ENCODE measurements around the gene HSD17B12. TPM values are rescaled to one million over a fixed set of nuclear protein-coding genes. Genes with fewer than 3 reads are reported as not detected.

Gene HSD17B12
- polyA plus RNA-seq, 1 donor from 2014 or later = 58.8 TPM

DNA sequence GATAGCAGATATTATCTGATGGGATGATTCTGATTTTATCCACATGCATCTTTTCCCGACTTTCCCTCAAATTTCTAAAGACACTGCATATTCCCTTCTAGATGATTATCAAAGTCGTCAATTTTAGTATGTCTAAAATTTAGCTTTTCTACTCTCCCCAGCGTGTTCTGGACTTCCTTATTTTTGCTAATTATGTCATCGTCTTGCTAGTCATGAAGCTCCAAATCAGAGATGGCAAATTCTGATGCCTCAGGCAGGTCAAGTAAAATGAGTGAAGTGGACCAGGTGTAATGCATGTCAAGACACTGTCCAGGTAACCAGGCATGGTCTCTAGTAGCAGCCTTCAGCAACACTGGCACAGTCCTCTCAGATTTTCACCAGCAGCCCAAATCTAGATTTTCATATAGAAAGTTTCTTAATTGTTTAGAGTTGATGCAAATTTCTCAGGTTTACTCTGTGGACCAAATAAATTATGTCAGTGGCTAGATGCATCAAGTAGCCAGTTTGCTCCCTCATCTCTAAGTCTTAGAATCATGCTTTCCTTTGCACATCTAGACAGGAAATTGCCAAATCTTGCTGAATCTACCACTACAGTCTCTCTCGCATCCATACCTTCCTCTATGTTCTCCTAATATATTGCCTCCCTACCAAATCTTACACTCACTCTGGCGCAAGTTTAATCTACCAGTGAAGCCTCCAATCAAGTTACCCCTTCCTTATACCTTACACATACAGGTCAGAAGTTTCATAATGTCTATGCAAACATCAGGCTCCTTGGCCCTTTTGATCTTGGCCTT lies 10.6 kb downstream of the HSD17B12 start:
- Histone ChIP-seq H3K36me3 (ENCODE audit: insufficient read depth, low read length) (no peaks in the 10 kb centered on the region), H3K79me2 (replicated peaks; ENCODE audit: insufficient read depth, low read length) (peaks cover 12% of the 10 kb centered on the region), H3K9me2 (ENCODE audit: insufficient read depth, low read length) (no peaks in the 10 kb centered on the region), H3K27me3 (ENCODE audit: insufficient read depth, low read depth, low read length) (no peaks in the 10 kb centered on the region), H3K27ac (ENCODE audit: low read length) (no peak overlapping the region), H3K9me3 (ENCODE audit: low read length) (no peaks in the 10 kb centered on the region), H4K20me1 (ENCODE audit: insufficient read depth) (no peaks in the 10 kb centered on the region), H3K4me2 (ENCODE audit: low read length) (no peak overlapping the region), H3K4me3 (ENCODE audit: low read length) (no peak overlapping the region), H3K9ac (ENCODE audit: low read length) (no peak overlapping the region), H2AFZ (ENCODE audit: low read depth, low read length) (no peak overlapping the region), H3F3A (ENCODE audit: insufficient read depth, low read length, poor library complexity, severe bottlenecking) (no peaks in the 10 kb centered on the region)
- TF ChIP-seq RAD21 (conservative IDR thresholded peaks at IDR 0.05) (no peak), SMC3 (conservative IDR thresholded peaks at IDR 0.05; ENCODE audit: poor library complexity) (no peak), MXI1 (conservative IDR thresholded peaks at IDR 0.05; ENCODE audit: poor library complexity, severe bottlenecking) (no peak), EP300 (conservative IDR thresholded peaks at IDR 0.05; ENCODE audit: poor library complexity, severe bottlenecking) (no peak), EZH2 (IDR thresholded peaks at IDR 0.05; ENCODE audit: borderline replicate concordance, insufficient read depth, low read length, poor library complexity, severe bottlenecking) (no peak), POLR2AphosphoS5 (IDR thresholded peaks at IDR 0.05) (no peak)
- TF ChIP-seq, protein P1, sequence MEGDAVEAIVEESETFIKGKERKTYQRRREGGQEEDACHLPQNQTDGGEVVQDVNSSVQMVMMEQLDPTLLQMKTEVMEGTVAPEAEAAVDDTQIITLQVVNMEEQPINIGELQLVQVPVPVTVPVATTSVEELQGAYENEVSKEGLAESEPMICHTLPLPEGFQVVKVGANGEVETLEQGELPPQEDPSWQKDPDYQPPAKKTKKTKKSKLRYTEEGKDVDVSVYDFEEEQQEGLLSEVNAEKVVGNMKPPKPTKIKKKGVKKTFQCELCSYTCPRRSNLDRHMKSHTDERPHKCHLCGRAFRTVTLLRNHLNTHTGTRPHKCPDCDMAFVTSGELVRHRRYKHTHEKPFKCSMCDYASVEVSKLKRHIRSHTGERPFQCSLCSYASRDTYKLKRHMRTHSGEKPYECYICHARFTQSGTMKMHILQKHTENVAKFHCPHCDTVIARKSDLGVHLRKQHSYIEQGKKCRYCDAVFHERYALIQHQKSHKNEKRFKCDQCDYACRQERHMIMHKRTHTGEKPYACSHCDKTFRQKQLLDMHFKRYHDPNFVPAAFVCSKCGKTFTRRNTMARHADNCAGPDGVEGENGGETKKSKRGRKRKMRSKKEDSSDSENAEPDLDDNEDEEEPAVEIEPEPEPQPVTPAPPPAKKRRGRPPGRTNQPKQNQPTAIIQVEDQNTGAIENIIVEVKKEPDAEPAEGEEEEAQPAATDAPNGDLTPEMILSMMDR (IDR thresholded peaks at IDR 0.05; ENCODE audit: poor library complexity, severe bottlenecking) = no peak

DNA sequence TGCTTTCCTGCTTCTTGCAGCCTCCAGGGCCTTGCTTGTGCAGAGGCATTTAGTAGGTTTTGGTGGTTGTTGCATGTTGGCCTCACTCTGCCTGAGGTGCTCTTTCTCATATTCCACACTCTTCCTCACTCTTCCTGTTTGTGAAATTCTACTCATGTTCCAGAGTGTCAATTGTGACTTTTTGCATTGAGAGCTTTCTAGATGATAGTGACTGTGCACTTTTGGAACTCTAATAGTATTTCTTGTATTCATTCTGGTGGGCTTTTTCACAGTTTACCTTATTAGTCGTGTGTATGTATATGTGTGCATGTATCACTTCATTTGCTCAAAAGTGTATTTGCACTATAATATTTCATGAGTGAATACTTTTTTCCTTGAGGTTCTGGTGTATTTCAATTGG lies 11.3 kb downstream of the HSD17B12 start:
- Histone ChIP-seq H3K4me3 (ENCODE audit: low read length) (no peak overlapping the region), H3F3A (ENCODE audit: insufficient read depth, low read length, poor library complexity, severe bottlenecking) (no peaks in the 10 kb centered on the region), H2AFZ (ENCODE audit: low read depth, low read length) (no peak overlapping the region), H3K27ac (ENCODE audit: low read length) (no peak overlapping the region), H3K27me3 (ENCODE audit: insufficient read depth, low read depth, low read length) (no peaks in the 10 kb centered on the region), H3K79me2 (replicated peaks; ENCODE audit: insufficient read depth, low read length) (peaks cover 12% of the 10 kb centered on the region), H4K20me1 (ENCODE audit: insufficient read depth) (no peaks in the 10 kb centered on the region), H3K9me3 (ENCODE audit: low read length) (no peaks in the 10 kb centered on the region), H3K9ac (ENCODE audit: low read length) (no peak overlapping the region), H3K4me2 (ENCODE audit: low read length) (no peak overlapping the region), H3K36me3 (ENCODE audit: insufficient read depth, low read length) (no peaks in the 10 kb centered on the region), H3K9me2 (ENCODE audit: insufficient read depth, low read length) (no peaks in the 10 kb centered on the region)
- no peak for TF ChIP-seq EZH2 (IDR thresholded peaks at IDR 0.05; ENCODE audit: borderline replicate concordance, insufficient read depth, low read length, poor library complexity, severe bottlenecking)
- no peak for TF ChIP-seq RAD21 (conservative IDR thresholded peaks at IDR 0.05)
- TF ChIP-seq, protein P2, sequence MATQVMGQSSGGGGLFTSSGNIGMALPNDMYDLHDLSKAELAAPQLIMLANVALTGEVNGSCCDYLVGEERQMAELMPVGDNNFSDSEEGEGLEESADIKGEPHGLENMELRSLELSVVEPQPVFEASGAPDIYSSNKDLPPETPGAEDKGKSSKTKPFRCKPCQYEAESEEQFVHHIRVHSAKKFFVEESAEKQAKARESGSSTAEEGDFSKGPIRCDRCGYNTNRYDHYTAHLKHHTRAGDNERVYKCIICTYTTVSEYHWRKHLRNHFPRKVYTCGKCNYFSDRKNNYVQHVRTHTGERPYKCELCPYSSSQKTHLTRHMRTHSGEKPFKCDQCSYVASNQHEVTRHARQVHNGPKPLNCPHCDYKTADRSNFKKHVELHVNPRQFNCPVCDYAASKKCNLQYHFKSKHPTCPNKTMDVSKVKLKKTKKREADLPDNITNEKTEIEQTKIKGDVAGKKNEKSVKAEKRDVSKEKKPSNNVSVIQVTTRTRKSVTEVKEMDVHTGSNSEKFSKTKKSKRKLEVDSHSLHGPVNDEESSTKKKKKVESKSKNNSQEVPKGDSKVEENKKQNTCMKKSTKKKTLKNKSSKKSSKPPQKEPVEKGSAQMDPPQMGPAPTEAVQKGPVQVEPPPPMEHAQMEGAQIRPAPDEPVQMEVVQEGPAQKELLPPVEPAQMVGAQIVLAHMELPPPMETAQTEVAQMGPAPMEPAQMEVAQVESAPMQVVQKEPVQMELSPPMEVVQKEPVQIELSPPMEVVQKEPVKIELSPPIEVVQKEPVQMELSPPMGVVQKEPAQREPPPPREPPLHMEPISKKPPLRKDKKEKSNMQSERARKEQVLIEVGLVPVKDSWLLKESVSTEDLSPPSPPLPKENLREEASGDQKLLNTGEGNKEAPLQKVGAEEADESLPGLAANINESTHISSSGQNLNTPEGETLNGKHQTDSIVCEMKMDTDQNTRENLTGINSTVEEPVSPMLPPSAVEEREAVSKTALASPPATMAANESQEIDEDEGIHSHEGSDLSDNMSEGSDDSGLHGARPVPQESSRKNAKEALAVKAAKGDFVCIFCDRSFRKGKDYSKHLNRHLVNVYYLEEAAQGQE (IDR thresholded peaks at IDR 0.05; ENCODE audit: borderline replicate concordance) = no peak
- no peak for TF ChIP-seq TAF1 (IDR thresholded peaks at IDR 0.05; ENCODE audit: low read depth)
- no peak for TF ChIP-seq SMC3 (conservative IDR thresholded peaks at IDR 0.05; ENCODE audit: poor library complexity)
- TF ChIP-seq POLR2AphosphoS5 (IDR thresholded peaks at IDR 0.05) = no peak
- no peak for TF ChIP-seq MXI1 (conservative IDR thresholded peaks at IDR 0.05; ENCODE audit: poor library complexity, severe bottlenecking)
- TF ChIP-seq, protein P1 (IDR thresholded peaks at IDR 0.05; ENCODE audit: poor library complexity, severe bottlenecking) = no peak
- TF ChIP-seq EP300 (conservative IDR thresholded peaks at IDR 0.05; ENCODE audit: poor library complexity, severe bottlenecking) = no peak

All from neural cell (in vitro differentiated cells).